MM.1S (cell line): ENCODE measurements around the gene TARBP1.

ENCODE experiments used
- DNase-seq: peaks from one replicate; pipeline ENCODE4 v3.0.0-alpha.2; 2015
- H2AFZ ChIP-seq: fragments of 300-600 bp; sonication (generic); 2 replicates; pipeline ENCODE4 v1.6.0; 2016; ENCODE audit warnings: antibody characterized with exemption, low read length
- H3F3A ChIP-seq: fragments of 300-600 bp; sonication (generic); 2 replicates; pipeline ENCODE4 v1.6.1; 2016; ENCODE audit warnings: mild to moderate bottlenecking, antibody characterized with exemption, low read length, moderate library complexity, mixed read lengths; ENCODE audit not compliant: insufficient read depth
- H3K27ac ChIP-seq: fragments of 300-600 bp; sonication (generic); 2 replicates; pipeline ENCODE4 v1.5.1; 2016; ENCODE audit warnings: mild to moderate bottlenecking, low read length
- H3K27me3 ChIP-seq: fragments of 300-600 bp; sonication (generic); replicated peaks from 2 replicates; pipeline ENCODE4 v1.6.0; 2016; ENCODE audit warnings: low read length; ENCODE audit not compliant: insufficient read depth
- H3K36me3 ChIP-seq: fragments of 300-600 bp; sonication (generic); replicated peaks from 2 replicates; pipeline ENCODE4 v1.6.1; 2016; ENCODE audit warnings: mild to moderate bottlenecking, low read length, mixed read lengths; ENCODE audit not compliant: insufficient read depth
- H3K4me1 ChIP-seq: fragments of 300-600 bp; sonication (generic); 2 replicates; pipeline ENCODE4 v1.6.1; 2016; ENCODE audit warnings: low read length, mixed read lengths
- H3K4me2 ChIP-seq: fragments of 300-600 bp; sonication (generic); 2 replicates; pipeline ENCODE4 v1.6.0; 2016; ENCODE audit warnings: low read depth, low read length
- H3K4me3 ChIP-seq: fragments of 300-600 bp; sonication (generic); 2 replicates; pipeline ENCODE4 v1.5.1; 2016; ENCODE audit warnings: low read length, mixed read lengths
- H3K79me2 ChIP-seq: fragments of 300-600 bp; sonication (generic); 2 replicates; pipeline ENCODE4 v1.6.1; 2016; ENCODE audit warnings: mixed run types, low read length, mixed read lengths
- H3K9ac ChIP-seq: fragments of 300-600 bp; sonication (generic); 2 replicates; pipeline ENCODE4 v1.6.1; 2016; ENCODE audit warnings: low read length, mixed read lengths
- H3K9me2 ChIP-seq: fragments of 300-600 bp; sonication (generic); replicated peaks from 2 replicates; pipeline ENCODE4 v1.6.1; 2016; ENCODE audit warnings: mild to moderate bottlenecking, low read length, mixed read lengths; ENCODE audit not compliant: insufficient read depth
- H3K9me3 ChIP-seq: fragments of 300-600 bp; sonication (generic); replicated peaks from 2 replicates; pipeline ENCODE4 v1.6.1; 2016; ENCODE audit warnings: mild to moderate bottlenecking, low read length, mixed read lengths; ENCODE audit not compliant: insufficient read depth
- H4K20me1 ChIP-seq: fragments of 300-600 bp; sonication (generic); 2 replicates; pipeline ENCODE4 v1.6.1; 2016; ENCODE audit warnings: mild to moderate bottlenecking, low read length, moderate library complexity, mixed read lengths; ENCODE audit not compliant: insufficient read depth
- EZH2 ChIP-seq: fragments of 300-600 bp; sonication (generic); optimal IDR thresholded peaks from 2 replicates; pipeline ENCODE3; 2017; ENCODE audit warnings: low read depth, mild to moderate bottlenecking, antibody characterized with exemption, low read length, mixed read lengths
- EZH2phosphoT487 ChIP-seq: fragments of 300-600 bp; sonication (generic); IDR thresholded peaks from 2 replicates; pipeline ENCODE4 v1.6.1; 2018; ENCODE audit warnings: antibody characterized with exemption, low read length
- TF ChIP-seq, protein P1 (sequence below): fragments of 300-600 bp; sonication (generic); IDR thresholded peaks from 2 replicates; pipeline ENCODE4 v1.5.1; 2016; ENCODE audit warnings: antibody characterized with exemption, low read length, mixed read lengths

TARBP1 gene

DNA sequence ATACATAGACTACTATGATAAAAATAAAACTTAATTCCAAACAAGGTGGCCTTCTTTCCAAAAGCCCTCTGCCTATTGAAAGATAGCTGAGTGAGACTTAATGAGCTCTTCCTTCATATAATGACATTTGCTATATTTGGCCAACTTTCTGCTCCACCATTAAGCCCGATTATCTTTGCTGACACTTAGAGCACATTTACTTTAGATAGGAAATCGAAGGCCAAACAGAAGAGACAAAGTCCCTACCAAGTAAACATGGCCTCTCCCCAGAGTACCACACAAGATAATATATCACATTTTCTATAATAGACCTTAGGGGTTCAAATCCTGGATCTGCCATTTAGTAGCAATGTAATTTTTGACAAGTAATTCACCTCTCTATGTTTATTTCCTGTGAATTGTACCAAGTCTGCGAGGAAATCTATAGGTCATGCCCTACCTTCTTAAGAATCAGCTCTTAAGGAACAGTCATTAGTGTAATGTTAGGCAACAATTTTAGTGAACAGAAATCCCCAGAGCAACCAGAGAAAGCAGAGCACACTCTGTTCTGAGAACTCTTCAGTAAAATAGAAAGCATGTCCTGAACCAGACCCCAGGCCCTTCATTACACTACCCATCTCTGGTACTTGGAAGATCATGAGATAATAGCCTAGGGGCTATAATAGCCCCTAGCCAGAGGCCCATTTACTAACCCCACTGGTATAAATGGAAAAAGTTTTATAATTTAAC is 123.0 kb downstream of the TARBP1 start:
- Histone ChIP-seq H3K4me1 (peaks cover 15% of the 10 kb centered on the region), H3K9ac (peak overlapping the region; percentile 67; the same call in 1 of the 2 replicates), H3K79me2 (peaks cover 22% of the 10 kb centered on the region), H3K4me2 (peak overlapping the region; percentile 70), H3K4me3 (peak overlapping the region; percentile 76), H3K9me2 (no peaks in the 10 kb centered on the region), H2AFZ (peak overlapping the region; percentile 74), H4K20me1 (no peaks in the 10 kb centered on the region), H3F3A (no peaks in the 10 kb centered on the region), H3K36me3 (no peaks in the 10 kb centered on the region), H3K27me3 (no peaks in the 10 kb centered on the region), H3K27ac (no peak overlapping the region; the same call in 1 of the 2 replicates), H3K9me3 (no peaks in the 10 kb centered on the region)
- TF ChIP-seq EZH2 (no peak), EZH2phosphoT487 (no peak)
- TF ChIP-seq, protein P1, sequence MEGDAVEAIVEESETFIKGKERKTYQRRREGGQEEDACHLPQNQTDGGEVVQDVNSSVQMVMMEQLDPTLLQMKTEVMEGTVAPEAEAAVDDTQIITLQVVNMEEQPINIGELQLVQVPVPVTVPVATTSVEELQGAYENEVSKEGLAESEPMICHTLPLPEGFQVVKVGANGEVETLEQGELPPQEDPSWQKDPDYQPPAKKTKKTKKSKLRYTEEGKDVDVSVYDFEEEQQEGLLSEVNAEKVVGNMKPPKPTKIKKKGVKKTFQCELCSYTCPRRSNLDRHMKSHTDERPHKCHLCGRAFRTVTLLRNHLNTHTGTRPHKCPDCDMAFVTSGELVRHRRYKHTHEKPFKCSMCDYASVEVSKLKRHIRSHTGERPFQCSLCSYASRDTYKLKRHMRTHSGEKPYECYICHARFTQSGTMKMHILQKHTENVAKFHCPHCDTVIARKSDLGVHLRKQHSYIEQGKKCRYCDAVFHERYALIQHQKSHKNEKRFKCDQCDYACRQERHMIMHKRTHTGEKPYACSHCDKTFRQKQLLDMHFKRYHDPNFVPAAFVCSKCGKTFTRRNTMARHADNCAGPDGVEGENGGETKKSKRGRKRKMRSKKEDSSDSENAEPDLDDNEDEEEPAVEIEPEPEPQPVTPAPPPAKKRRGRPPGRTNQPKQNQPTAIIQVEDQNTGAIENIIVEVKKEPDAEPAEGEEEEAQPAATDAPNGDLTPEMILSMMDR: no peak
- DNase-seq: no peak

DNA sequence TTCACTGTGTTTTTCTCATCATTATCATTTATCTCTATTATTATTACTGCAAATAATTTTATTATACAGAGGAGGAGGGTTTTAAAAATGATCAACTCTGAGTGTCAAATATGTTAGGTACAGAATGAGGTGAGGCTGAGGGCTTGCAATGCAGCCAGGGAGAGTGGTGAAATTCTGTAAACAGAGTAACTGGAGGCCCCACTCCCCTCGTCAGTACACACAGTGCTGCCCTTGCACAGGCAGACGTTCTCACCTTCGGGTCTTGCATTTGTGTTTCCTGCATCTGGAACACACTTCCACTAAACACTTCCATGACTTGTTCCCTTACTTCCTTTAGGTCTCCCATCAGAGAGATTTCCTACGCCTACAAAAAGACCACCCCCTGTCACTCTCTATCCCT is 130.0 kb downstream of the TARBP1 start:
- no peak overlapping the region for H3K9ac ChIP-seq
- H3K27ac ChIP-seq: no peak overlapping the region
- H3F3A ChIP-seq: no peaks in the 10 kb centered on the region
- TF ChIP-seq EZH2phosphoT487: no peak
- no peak for TF ChIP-seq EZH2
- TF ChIP-seq, protein P1: no peak
- H3K9me3 ChIP-seq: no peaks in the 10 kb centered on the region
- no peaks in the 10 kb centered on the region for H3K36me3 ChIP-seq
- DNase-seq: no peak
- no peaks in the 10 kb centered on the region for H3K27me3 ChIP-seq
- H3K9me2 ChIP-seq: no peaks in the 10 kb centered on the region
- no peak overlapping the region for H2AFZ ChIP-seq
- H3K4me2 ChIP-seq: no peak overlapping the region
- no peaks in the 10 kb centered on the region for H3K79me2 ChIP-seq
- no peaks in the 10 kb centered on the region for H3K4me1 ChIP-seq
- no peak overlapping the region for H3K4me3 ChIP-seq
- no peaks in the 10 kb centered on the region for H4K20me1 ChIP-seq

DNA sequence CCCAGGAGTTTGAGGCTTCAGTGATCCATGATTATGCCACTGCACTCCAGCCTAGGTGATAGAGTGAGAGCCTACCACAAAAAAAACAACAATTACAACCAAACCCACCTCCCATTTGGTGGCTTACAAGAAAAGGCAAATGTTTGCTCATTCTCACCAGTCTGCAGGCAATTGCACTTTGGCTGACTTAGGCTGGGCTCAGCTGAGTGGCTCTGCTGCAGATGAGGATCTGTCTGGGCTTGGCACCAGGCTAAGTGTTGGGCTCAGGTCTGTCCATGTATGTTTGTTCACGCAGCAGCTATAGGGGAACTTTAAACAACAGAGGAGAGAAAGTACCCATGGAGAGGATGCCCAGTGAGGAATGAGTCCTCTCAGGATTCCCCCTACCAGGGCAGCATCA is 133.7 kb downstream of the TARBP1 start:
- no peaks in the 10 kb centered on the region for H3K9me3 ChIP-seq
- no peaks in the 10 kb centered on the region for H3K79me2 ChIP-seq
- H3K36me3 ChIP-seq: no peaks in the 10 kb centered on the region
- no peaks in the 10 kb centered on the region for H3F3A ChIP-seq
- no peaks in the 10 kb centered on the region for H3K4me1 ChIP-seq
- no peak overlapping the region for H2AFZ ChIP-seq
- H3K9me2 ChIP-seq: no peaks in the 10 kb centered on the region
- H3K4me2 ChIP-seq: no peak overlapping the region
- DNase-seq: no peak
- H3K4me3 ChIP-seq: no peak overlapping the region
- H4K20me1 ChIP-seq: no peaks in the 10 kb centered on the region
- TF ChIP-seq, protein P1: no peak
- TF ChIP-seq EZH2 (no peak), EZH2phosphoT487 (no peak)
- no peak overlapping the region for H3K9ac ChIP-seq
- H3K27me3 ChIP-seq: no peaks in the 10 kb centered on the region
- no peak overlapping the region for H3K27ac ChIP-seq
